Retinal pigment epithelial cell (primary cell): ENCODE results near the gene MRFAP1.

ENCODE experiments used
- DNase-seq: peaks from one replicate; pipeline ENCODE4 v3.0.0-alpha.2; 2010; ENCODE audit warnings: low read depth
- H3K4me3 ChIP-seq: 2 replicates; pipeline ENCODE4 v1.5.1; 2011; ENCODE audit warnings: mild to moderate bottlenecking, low read length, control low read depth, moderate library complexity
- TF ChIP-seq, protein P1 (sequence below): conservative IDR thresholded peaks from 2 replicates; pipeline ENCODE4 v1.5.1; 2011; ENCODE audit warnings: low read depth, low read length, control low read depth, inconsistent platforms

Gene MRFAP1

DNA sequence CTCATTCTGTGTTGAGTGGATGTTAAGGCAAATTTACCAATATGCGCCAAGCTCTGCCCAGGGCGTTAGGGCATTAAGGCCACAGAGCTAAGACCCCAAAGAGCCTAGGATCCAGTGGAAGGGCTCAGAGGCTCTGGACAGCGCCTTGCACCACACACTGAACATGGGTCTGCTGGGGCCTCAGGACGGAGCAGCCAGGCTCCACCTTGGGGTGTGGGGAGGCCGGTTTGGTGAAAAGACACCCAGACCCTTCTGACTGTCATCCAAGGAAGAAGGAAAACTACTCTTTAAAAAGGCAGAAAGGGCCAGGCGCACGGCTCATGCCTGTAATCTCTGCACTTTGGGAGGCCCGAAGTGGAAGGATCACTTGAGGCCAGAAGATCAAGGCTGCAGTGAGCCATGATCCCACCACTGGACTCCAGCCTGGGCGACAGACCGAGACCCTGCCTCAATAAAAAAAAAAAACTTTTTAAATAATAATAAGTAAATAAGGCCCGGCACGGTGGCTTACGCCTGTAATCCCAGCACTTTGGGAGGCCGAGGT lies 1.3 kb upstream of the MRFAP1 start:
- no peak overlapping the region for H3K4me3 ChIP-seq
- no peak for DNase-seq
- TF ChIP-seq, protein P1, sequence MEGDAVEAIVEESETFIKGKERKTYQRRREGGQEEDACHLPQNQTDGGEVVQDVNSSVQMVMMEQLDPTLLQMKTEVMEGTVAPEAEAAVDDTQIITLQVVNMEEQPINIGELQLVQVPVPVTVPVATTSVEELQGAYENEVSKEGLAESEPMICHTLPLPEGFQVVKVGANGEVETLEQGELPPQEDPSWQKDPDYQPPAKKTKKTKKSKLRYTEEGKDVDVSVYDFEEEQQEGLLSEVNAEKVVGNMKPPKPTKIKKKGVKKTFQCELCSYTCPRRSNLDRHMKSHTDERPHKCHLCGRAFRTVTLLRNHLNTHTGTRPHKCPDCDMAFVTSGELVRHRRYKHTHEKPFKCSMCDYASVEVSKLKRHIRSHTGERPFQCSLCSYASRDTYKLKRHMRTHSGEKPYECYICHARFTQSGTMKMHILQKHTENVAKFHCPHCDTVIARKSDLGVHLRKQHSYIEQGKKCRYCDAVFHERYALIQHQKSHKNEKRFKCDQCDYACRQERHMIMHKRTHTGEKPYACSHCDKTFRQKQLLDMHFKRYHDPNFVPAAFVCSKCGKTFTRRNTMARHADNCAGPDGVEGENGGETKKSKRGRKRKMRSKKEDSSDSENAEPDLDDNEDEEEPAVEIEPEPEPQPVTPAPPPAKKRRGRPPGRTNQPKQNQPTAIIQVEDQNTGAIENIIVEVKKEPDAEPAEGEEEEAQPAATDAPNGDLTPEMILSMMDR, result no peak

DNA sequence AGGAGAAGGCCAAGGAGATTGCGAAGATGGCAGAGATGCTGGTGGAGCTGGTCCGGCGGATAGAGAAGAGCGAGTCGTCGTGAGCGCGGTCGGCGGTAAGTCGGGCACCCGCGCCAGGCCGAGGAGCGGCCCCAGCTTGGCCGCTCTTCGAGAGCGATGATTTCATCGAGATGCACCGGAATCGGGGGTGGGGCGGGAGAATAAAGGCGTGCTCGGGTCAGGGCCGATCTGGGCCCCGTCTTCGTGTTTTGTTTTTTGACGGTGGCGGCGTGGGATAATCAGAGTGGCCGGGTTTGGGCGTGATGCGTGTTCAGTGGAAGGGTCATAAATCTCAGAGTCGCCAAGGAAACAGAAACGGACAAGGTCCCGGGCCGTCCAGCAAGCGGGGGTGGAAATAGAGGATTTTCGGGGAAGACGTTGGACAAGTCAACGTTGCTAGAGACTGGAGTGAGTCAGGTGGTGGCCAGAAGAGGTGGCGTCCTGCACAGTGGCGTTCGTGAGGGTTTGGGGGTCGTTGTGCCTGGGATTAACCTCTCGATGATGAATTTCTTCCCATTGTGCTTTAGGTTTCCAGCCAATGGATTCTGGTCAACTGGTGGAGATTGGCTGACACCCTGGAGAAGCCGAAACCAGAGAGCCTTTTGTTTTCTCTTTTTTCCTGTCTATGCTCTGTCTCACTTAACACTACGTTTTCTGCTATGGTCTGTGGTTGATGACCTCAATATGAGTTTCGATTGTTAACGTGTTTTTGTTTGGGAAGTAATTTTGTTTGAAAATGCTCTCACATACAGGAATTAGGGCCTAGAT lies 882 bp downstream of the MRFAP1 start:
- DNase-seq, result no peak
- H3K4me3 ChIP-seq, result peak overlapping the region; percentile 94
- TF ChIP-seq, protein P1, result no peak

DNA sequence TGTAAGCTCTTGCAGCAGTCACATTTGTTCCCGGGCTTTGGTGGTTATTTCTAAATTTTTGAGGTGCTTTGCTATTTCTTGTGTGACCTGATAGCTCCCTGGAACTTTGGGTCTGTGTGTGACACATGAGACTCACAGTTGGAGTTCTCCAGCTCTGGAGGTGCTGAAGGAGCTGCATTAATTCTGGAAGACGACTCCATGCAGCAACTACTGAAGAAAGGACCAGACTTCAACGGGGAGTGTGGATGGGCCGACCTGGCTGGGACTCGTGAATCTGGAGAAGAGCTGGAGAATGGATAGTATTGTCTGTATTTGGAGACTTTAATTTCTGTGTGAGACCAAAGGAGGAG lies 1.5 kb downstream of the MRFAP1 start:
- TF ChIP-seq, protein P1, result no peak
- DNase-seq, result no peak
- peak overlapping the region; percentile 94 for H3K4me3 ChIP-seq

DNA sequence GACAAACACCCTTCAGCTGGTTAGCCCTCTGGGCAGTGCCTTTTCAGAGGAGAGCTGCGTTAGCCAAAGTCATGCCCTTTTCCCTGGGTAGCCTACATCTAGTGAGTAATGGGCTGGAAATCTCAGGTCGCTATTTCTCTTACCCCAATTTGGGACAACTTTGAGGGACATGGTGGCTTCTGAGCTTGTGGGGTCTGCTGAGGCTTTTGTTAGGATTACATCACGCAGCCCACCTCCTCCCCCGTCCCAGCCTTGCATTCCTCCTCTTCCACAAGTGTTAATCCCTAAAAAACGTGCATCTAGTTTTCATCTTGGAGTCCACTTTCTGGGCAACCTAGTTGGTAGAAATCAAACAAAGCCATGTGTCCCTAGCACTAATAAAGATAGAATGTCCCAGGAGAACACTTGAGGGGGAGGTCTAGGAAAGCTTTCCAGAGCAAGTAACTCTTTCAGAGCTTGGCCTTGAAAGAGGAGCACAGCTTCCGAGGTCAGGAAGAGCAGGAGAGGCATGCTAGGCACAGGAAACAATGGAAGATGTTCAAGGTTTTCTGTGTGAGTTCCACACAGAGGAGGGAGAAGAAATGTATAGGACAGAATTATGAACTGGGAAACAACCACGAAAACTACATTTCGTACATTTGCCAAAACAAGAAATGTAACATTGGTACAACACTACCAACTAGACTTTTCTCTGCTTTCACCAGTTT lies 2.8 kb downstream of the MRFAP1 start:
- TF ChIP-seq, protein P1, result no peak

DNA sequence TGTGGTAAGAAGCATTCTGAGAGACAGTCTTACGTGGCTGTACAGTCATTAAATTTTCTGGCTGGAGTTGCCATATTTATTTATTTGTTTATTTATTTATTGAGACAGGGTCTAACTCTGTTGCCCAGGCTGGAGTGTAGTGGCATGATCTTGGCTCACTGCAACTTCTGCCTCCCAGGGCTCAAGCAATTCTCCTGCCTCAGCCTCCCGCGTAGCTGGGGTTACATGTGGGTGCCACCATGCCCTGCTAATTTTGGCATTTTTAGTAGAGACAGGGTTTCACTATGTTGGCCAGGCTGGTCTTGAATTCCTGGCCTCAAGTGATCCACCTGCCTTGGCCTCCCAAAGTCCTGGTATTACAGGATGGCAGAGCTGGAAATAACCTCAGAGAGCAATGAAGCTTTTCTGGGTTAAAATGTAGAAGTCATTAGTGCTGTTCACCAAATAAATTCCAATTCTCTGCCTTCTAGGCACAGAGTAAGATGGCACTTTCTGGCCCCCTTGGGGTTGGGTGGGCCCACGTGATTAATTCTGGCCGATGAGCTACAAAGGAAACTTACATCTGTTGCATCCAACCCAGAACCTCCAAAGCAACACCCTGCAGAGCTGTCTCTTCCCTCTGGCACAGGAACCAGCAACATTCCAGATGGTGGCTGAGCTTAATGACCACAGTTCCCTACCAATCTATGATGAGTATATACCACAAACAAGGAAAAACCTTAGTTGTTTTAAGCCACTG lies 4.5 kb downstream of the MRFAP1 start:
- DNase-seq, result no peak
- TF ChIP-seq, protein P1, result no peak
- no peak overlapping the region for H3K4me3 ChIP-seq

More for the DNA sequence above, 2.8 kb downstream of the MRFAP1 start:
- DNase-seq, result no peak
- H3K4me3 ChIP-seq, result no peak overlapping the region

DNA sequence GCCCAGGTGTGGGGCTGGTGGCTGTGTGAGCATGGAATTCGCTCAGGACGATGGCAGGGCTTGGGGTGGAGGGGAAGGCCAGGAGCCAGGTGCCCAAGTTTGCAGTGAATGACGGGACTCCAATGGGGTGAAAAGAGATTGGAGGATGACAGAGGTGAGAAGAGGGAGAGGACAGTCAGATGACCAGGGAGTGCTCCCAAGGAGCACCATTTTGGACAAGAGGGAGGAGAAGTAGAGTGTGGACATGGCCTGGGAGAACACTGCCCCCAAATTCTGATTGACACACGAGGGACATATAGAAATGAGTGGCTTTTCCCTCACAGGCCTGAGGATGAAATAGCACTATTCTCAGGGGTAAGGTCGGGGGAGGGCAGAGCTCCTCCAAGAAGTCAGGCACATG lies 6.7 kb downstream of the MRFAP1 start:
- TF ChIP-seq, protein P1, result no peak
- DNase-seq, result no peak
- no peak overlapping the region for H3K4me3 ChIP-seq
